OCI-LY1 (cell line): Measurements from ENCODE around the gene IFT57.

Experiments
- H2AFZ ChIP-seq: fragments of 200-600 bp; sonication (generic), shearing (Covaris generic); 2 replicates; pipeline ENCODE4 v1.6.0; 2014; ENCODE audit warnings: antibody characterized with exemption, mild to moderate bottlenecking, low read length
- H3F3A ChIP-seq: fragments of 200-600 bp; sonication (generic), shearing (Covaris generic); 2 replicates; pipeline ENCODE4 v1.6.0; 2014; ENCODE audit warnings: mild to moderate bottlenecking, antibody characterized with exemption, low read length, moderate library complexity; ENCODE audit not compliant: insufficient read depth
- H3K27ac ChIP-seq: fragments of 200-600 bp; sonication (generic); 2 replicates; pipeline ENCODE4 v1.5.1; 2014; ENCODE audit warnings: low read length, mixed run types, mild to moderate bottlenecking, low read depth; ENCODE audit not compliant: poor library complexity, severe bottlenecking
- H3K27me3 ChIP-seq: fragments of 200-600 bp; sonication (generic); 2 replicates; pipeline ENCODE4 v1.6.0; 2014; ENCODE audit warnings: antibody characterized with exemption, mild to moderate bottlenecking, low read length, moderate library complexity; ENCODE audit not compliant: insufficient read depth
- H3K36me3 ChIP-seq: fragments of 200-600 bp; sonication (generic); 2 replicates; pipeline ENCODE4 v1.6.1; 2014; ENCODE audit warnings: mild to moderate bottlenecking, antibody characterized with exemption, low read length, moderate library complexity, mixed read lengths; ENCODE audit not compliant: insufficient read depth
- H3K4me1 ChIP-seq: fragments of 200-600 bp; sonication (generic); 2 replicates; pipeline ENCODE4 v1.5.1; 2014; ENCODE audit warnings: mild to moderate bottlenecking, low read length, moderate library complexity; ENCODE audit not compliant: insufficient read depth, severe bottlenecking
- H3K4me2 ChIP-seq: fragments of 200-600 bp; sonication (generic), shearing (Covaris generic); 2 replicates; pipeline ENCODE4 v1.6.1; 2014; ENCODE audit warnings: low read length
- H3K4me3 ChIP-seq: fragments of 200-600 bp; sonication (generic); 2 replicates; pipeline ENCODE4 v1.5.1; 2014; ENCODE audit warnings: low read length, low read depth, mild to moderate bottlenecking, mixed read lengths; ENCODE audit not compliant: poor library complexity, severe bottlenecking
- H3K79me2 ChIP-seq: fragments of 200-600 bp; shearing (Covaris generic); 2 replicates; pipeline ENCODE4 v1.6.1; 2016; ENCODE audit warnings: mixed run types, low read length, mixed read lengths; ENCODE audit not compliant: insufficient read depth
- H3K9ac ChIP-seq: fragments of 200-600 bp; sonication (generic), shearing (Covaris generic); 2 replicates; pipeline ENCODE4 v1.6.1; 2014; ENCODE audit warnings: mild to moderate bottlenecking, low read length, mixed read lengths
- H3K9me2 ChIP-seq: fragments of 200-600 bp; sonication (generic), shearing (Covaris generic); 2 replicates; pipeline ENCODE4 v1.6.1; 2014; ENCODE audit warnings: low read depth, mild to moderate bottlenecking, low read length, mixed read lengths
- H3K9me3 ChIP-seq: fragments of 200-600 bp; shearing (Covaris generic); 2 replicates; pipeline ENCODE4 v1.6.1; 2014; ENCODE audit warnings: low read length, mixed read lengths
- H4K20me1 ChIP-seq: fragments of 200-600 bp; sonication (generic), shearing (Covaris generic); 2 replicates; pipeline ENCODE4 v1.6.0; 2016; ENCODE audit warnings: mild to moderate bottlenecking, low read length; ENCODE audit not compliant: insufficient read depth
- EZH2 ChIP-seq: fragments of 200-600 bp; sonication (generic), shearing (Covaris generic); IDR thresholded peaks from 2 replicates; pipeline ENCODE4 v1.8.0; 2017; ENCODE audit warnings: borderline replicate concordance, mixed run types, mild to moderate bottlenecking, antibody characterized with exemption, low read length, moderate library complexity, mixed read lengths
- TF ChIP-seq, protein P1 (sequence below): fragments of 200-600 bp; sonication (generic), shearing (Covaris generic); IDR thresholded peaks from 2 replicates; pipeline ENCODE4 v1.5.1; 2017; ENCODE audit warnings: mild to moderate bottlenecking, antibody characterized with exemption, low read length, moderate library complexity, mixed read lengths

IFT57 gene

GRCh38 chr3:108250626-108251025 is 28.4 kb upstream of the IFT57 start:
- H3K27ac ChIP-seq: no peak overlapping the region
- H3K4me2 ChIP-seq: no peak overlapping the region
- no peaks in the 10 kb centered on the region for H3F3A ChIP-seq
- no peaks in the 10 kb centered on the region for H3K9me3 ChIP-seq
- H3K79me2 ChIP-seq: no peaks in the 10 kb centered on the region
- H3K27me3 ChIP-seq: no peaks in the 10 kb centered on the region
- no peaks in the 10 kb centered on the region for H3K4me1 ChIP-seq
- no peaks in the 10 kb centered on the region for H3K36me3 ChIP-seq
- H3K9me2 ChIP-seq: no peaks in the 10 kb centered on the region
- H2AFZ ChIP-seq: no peak overlapping the region
- H3K4me3 ChIP-seq: no peak overlapping the region
- TF ChIP-seq, protein P1, sequence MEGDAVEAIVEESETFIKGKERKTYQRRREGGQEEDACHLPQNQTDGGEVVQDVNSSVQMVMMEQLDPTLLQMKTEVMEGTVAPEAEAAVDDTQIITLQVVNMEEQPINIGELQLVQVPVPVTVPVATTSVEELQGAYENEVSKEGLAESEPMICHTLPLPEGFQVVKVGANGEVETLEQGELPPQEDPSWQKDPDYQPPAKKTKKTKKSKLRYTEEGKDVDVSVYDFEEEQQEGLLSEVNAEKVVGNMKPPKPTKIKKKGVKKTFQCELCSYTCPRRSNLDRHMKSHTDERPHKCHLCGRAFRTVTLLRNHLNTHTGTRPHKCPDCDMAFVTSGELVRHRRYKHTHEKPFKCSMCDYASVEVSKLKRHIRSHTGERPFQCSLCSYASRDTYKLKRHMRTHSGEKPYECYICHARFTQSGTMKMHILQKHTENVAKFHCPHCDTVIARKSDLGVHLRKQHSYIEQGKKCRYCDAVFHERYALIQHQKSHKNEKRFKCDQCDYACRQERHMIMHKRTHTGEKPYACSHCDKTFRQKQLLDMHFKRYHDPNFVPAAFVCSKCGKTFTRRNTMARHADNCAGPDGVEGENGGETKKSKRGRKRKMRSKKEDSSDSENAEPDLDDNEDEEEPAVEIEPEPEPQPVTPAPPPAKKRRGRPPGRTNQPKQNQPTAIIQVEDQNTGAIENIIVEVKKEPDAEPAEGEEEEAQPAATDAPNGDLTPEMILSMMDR: no peak
- TF ChIP-seq EZH2: no peak
- H4K20me1 ChIP-seq: no peaks in the 10 kb centered on the region
- no peak overlapping the region for H3K9ac ChIP-seq

DNA sequence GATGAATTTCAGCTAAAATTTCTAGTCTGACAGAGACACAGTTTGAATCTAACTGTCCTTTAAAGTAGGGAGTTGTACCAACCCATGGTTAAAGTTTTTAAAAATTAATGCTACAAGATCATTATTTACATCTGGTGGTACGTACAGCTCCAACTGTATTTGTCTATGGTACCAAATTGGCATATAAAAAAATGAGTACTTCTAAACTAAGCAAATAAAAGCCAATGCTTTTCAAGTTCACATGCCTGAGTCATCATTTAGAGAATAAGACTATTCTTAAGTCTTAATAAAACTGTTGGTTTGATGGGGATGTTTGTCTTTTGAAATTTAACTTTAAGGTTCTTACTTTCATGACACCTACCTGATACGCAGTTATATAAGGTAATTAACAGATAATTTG is 21.0 kb upstream of the IFT57 start:
- no peak overlapping the region for H3K9ac ChIP-seq

GRCh38 chr3:108242776-108243175 is 20.6 kb upstream of the IFT57 start:
- no peak overlapping the region for H3K4me3 ChIP-seq
- no peaks in the 10 kb centered on the region for H3K4me1 ChIP-seq

More for the DNA sequence above, 21.0 kb upstream of the IFT57 start:
- Histone ChIP-seq H3K79me2 (no peaks in the 10 kb centered on the region), H3K36me3 (no peaks in the 10 kb centered on the region), H3K27me3 (no peaks in the 10 kb centered on the region), H3K27ac (no peak overlapping the region), H3K9me2 (no peaks in the 10 kb centered on the region), H3K4me2 (no peak overlapping the region), H3K4me1 (no peaks in the 10 kb centered on the region), H3K4me3 (no peak overlapping the region), H2AFZ (no peak overlapping the region), H3K9me3 (no peaks in the 10 kb centered on the region), H4K20me1 (no peaks in the 10 kb centered on the region), H3F3A (no peaks in the 10 kb centered on the region)
- no peak for TF ChIP-seq EZH2
- TF ChIP-seq, protein P1: no peak

More at GRCh38 chr3:108242776-108243175, 20.6 kb upstream of the IFT57 start:
- H3K4me2 ChIP-seq: no peak overlapping the region
- no peaks in the 10 kb centered on the region for H3K9me2 ChIP-seq
- no peak overlapping the region for H3K27ac ChIP-seq
- H2AFZ ChIP-seq: no peak overlapping the region
- no peak overlapping the region for H3K9ac ChIP-seq
- no peaks in the 10 kb centered on the region for H3K36me3 ChIP-seq
- H3K79me2 ChIP-seq: no peaks in the 10 kb centered on the region
- H3K27me3 ChIP-seq: no peaks in the 10 kb centered on the region
- H3K9me3 ChIP-seq: no peaks in the 10 kb centered on the region
- no peaks in the 10 kb centered on the region for H4K20me1 ChIP-seq
- TF ChIP-seq, protein P1: no peak
- no peak for TF ChIP-seq EZH2
- no peaks in the 10 kb centered on the region for H3F3A ChIP-seq
